Measurements from ENCODE around the gene ZNF84.

DNA sequence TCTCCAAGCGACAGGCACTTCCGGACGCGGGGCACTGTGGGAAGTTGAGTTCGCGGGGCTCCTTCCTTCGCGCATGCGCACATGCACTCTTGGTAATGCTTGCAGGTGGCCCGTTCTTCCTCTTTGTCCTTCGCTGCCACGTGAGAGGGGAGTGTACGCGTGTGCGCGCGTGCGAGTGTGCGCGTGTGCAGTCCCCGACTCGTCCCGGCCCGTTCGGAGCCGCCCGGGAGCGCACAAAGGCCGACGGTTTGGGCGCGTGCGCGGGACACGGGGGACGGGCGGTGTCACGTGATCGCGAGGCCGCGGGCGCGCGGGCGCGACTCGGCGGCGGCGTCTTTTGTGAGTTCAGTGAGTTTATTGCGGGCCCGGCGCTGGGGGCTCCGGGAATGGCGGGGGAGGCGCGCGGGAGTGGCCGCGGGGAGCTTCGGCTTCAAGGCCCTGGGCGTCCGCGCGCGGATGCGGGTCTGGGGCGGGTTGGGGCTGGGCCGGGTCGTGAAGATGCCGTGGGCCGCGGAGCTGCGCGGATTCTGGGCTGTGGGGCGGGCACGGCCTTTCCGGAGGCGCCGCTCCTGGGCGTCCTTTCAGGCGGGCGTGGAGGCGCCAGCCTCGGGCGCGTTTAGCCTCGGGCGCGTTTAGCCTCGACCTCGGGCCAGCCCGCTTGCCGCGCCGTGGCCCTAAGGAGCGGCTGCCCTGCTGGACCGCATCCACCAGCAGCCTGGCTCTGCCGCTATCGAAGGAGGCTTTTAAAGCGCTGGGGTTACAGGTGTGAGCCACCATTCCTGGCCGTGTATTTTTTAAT, at the start of gene ZNF84:
- TF ChIP-seq CTCF (conservative IDR thresholded peaks at IDR 0.05) (no peak), ZFX (IDR thresholded peaks at IDR 0.05) (peak; percentile 70)
